Astrocyte (in vitro differentiated cells and primary cell): ENCODE measurements around the gene ARID5A.

Source experiments
- CTCF ChIP-seq: IDR thresholded peaks from 2 replicates; pipeline ENCODE4 v1.5.1; 2011; ENCODE audit warnings: low read depth, mild to moderate bottlenecking, inconsistent platforms, low read length, moderate library complexity; ENCODE audit not compliant: insufficient read depth
- EZH2 ChIP-seq: IDR thresholded peaks from 2 replicates; pipeline ENCODE4 v1.6.1; 2012; ENCODE audit warnings: mild to moderate bottlenecking, low read length, inconsistent platforms; ENCODE audit not compliant: insufficient read depth

DNA sequence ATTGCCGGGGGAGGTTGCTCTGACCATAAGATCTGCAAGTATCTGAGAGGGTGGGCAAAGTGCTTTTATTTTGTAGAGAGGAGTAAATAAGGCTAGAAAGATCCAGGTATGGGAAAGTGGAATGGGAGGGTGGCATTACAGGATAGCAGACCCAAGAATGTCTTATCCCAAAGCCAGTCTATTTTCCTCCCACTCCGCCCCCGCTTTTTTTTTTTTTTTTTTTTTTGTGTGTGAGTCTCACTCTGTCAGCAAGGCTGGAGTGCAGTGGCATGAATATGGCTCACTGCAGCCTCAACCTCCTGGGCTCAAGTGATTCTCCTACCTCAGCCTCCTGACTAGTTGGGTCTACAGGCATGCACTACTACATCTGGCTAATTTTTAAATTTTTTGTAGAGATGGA, 31.5 kb downstream of the ARID5A start:
- TF ChIP-seq CTCF (no peak), EZH2 (no peak)
